GM18508 (cell line): Measurements from ENCODE around the gene TTC28.
"Not testable (repeated sequence)": the region's sequence is repeated elsewhere in the genome, so short reads cannot be mapped to it uniquely, and the experiment has no call there.

ENCODE experiments used
- ATAC-seq: cut with Tn5 transposase; IDR thresholded peaks from one replicate; pipeline ENCODE4 v1.9.1; 2021; ENCODE audit warnings: moderate number of reproducible peaks; ENCODE audit not compliant: insufficient read depth, unreplicated experiment

TTC28 gene

DNA sequence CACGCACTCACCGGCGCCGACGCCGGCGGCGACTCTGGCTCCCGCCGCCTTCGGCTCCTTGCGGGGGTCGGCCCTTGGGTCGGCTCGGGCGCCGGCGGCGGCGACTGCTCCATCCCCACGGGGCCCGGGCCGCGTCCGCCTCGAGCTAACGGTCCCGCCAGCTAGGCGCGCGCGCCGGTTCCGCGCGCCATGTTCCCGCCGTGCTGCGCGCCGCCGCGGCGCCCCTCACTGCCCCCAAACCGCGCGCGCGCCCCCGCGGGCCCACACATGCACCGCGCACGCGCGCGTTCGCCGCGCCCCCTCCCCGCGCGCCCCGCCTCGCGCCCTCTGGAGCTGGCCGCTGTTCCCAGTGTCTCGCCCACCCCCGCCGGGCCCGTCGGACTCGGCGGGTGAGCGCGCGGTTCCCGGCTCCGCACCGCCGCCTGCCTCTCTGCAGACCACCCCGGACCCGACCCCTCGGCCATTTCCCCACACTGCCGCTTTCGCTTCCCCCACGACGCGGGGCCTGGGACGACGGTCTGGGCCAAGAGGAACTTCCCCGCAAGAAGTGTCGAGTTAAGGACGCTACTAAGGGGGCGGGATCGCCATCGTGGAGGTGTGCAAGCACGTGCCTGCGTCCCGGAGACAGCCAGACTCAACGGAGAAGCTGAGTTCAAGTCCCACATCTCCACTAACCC is at the start of gene TTC28:
Gene TTC28, minus strand, starts transcription at position 230 of the 677 bp plus-strand sequence. Its CDS starts 117 bp downstream, at position 113.
- not testable (repeated sequence) for ATAC-seq

DNA sequence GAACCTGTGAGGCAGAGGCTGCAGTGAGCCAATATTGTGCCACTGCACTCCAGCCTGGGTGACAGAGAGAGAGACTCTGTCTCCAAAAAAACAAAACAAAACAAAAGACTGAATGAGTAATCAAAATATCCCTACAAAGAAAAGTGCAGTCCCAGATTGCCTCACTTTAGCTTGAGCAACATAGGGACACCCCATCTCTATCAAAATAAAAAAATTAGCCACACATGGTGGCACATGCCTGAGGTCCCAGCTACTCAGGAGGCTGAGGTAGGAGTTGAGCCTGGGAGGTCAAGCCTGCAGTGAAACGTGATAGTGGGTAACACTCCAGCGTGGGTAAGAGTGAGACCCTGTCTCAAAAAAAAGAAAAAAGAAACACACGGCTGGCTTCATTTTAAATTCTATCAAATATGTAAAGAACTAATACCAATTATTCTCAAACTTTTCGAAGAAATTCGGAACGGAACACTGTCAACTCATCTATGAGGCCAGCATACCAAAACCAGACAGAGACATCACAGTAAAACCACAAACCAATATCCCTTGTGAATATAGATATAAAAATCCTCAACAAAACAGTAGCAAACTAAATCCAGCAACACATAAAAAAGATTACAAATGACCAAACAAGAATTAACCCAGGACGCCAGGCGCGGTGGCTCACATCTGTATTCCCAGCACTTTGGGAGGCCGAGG is 49.1 kb upstream of the TTC28 start:
- ATAC-seq, result no peak

DNA sequence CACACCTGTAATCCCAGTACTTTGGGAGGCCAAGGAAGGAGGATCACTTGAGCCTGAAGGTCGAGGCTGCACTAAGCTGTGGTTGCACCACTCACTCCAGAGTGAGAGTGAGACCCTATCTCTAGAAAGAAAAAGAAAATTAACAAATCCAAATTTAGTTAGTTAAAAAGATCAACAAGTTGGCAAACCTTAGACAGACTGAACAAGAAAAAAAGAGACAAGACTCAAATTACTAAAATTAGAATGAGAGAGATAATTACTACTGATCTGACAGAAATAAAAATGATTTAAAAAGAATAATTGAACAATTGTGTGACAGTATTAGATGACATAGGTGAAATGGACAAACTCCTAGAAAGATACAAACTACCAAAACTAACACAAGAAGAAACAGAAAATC is 48.4 kb upstream of the TTC28 start:
- no peak for ATAC-seq

DNA sequence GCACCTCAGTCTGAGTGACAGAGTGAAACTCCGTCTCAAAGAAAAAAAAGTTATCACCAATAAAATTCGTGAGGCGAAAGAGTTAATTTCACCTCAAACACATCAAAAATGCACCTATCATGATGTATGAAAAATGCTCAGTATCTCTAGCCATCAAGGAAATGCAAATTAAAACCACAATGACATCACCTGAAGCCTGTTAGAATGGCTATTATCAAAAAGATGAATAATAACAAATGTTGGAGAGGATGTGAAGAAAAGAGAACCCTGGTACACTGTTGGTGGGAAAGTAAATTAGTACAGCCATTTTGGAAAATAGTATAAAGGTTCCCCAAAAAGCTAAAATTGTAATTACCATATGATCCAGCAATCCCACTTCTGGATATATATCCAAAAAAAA is 38.4 kb upstream of the TTC28 start:
- ATAC-seq, result no peak

DNA sequence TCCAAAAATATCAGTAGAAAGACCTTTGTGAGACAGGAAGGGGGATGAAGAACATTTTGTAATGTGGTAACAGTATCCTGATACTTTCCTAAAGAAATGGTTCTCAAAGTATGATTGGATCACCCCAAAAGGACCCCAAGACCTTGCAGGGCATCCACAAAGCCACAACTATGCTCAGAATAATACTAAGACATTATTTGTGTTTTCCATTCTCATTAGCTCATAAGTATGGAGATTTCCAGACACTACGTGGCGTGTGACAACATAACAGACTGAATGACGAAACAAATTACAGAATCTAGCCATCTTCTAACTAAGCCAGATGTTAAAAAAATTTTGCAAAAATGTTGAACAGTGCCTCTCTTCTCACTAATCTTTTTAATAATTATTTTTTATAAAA is 37.0 kb upstream of the TTC28 start:
- no peak for ATAC-seq

DNA sequence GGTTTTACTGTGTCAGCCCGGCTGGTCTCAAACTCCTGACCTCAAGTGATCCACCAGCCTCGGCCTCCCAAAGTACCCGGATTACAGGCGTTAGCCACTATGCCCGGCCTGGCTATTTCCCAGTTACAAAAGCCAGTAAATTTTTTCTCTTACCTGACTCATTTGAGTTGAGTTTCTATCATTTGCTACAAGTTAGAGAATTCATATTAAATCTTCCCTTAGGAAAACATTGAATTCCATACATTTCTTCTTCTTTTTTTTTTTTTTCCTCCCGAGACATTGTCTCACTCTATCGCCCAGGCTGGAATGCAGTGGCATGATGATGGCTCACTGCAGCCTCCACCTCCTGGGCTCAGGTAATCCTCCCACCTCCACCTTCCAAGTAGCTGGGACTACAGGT is 36.0 kb upstream of the TTC28 start:
- no peak for ATAC-seq

DNA sequence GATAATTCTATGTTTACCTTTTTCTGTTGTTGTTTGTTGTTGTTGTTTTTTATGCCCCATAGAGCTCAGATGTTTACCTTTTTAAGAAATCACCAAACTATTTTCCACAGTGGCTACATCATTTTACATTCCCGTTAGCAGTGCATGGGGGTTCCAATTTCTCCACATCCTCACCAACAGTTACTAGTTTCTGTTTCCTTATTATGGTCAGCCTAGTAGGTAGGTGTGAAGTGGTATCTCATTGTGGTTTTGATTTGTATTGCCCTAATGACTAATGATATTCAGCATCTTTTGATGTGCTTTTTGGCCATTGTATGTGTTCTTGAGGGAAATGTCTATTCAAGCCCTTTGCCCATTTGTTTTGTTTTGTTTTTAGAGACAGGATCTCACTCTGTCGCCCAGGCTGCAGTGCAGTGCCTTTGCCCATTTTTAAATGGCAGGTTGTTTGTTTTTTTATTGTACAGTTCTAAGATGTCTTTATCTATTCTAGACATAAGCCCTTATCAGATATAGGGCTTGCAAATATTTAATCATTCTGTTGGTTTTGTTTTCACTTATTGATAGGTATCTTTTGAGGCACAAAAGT is 34.5 kb upstream of the TTC28 start:
- no peak for ATAC-seq

DNA sequence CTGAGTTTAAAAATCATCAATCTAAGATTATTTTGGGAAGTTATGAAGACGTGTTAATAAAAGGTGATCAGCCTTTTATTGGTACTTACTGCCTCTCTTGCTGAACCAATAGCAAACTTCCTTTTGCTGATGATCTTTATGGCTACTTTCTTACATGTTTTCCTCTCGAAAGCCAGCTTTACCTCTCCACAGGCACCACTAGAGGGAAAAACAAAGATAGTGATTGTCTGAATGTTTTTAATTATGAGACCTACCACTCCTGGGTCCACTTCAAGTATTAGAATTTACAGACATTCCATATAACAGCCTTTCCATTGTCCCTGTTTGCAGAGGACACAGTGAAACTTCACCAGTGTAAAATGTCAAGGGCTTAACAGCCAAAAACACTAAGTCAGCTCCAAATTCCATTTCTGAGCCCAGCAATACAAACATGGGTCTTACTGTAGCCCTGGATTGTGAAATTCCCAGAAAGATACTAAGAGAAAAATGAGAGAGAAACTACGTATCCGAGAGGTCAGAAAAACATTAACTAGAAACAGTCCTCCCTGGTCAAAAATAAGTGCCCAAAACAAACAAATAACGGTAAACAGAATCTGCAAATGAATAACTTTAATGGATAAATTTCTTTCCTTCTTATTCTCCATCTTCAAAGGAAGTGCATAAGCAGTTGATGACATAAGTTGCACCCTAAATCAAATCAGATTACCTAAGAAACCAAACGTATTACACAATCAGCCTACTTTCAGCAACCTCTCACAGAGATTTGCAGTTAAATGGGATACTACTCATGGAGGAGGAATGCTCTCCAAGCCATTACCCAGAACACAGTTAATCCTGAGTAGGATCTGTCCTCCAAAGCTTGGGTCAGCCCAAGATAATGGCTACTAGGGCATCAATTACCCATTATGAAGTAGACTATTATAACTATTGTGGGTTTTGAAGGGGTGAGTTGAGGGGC is 32.5 kb upstream of the TTC28 start:
- no peak for ATAC-seq

DNA sequence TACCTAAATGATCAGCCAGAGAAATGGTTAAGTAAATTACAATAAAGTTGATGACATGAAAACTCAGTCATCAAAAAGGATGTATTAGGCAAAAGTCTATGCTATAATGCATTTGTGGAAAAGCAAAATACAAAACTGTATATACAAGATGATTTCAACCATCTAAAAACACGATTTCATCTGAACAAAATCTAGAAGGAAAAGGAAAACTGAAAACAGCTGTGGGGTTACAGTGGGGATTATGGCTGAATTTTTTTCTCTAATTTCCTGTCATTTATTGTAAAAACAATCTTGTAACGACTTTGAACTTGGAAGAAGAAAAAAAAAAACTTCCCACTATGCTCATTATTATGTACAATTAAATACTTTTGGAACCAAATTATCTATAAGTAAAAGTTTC is 31.7 kb upstream of the TTC28 start:
- ATAC-seq, result no peak

DNA sequence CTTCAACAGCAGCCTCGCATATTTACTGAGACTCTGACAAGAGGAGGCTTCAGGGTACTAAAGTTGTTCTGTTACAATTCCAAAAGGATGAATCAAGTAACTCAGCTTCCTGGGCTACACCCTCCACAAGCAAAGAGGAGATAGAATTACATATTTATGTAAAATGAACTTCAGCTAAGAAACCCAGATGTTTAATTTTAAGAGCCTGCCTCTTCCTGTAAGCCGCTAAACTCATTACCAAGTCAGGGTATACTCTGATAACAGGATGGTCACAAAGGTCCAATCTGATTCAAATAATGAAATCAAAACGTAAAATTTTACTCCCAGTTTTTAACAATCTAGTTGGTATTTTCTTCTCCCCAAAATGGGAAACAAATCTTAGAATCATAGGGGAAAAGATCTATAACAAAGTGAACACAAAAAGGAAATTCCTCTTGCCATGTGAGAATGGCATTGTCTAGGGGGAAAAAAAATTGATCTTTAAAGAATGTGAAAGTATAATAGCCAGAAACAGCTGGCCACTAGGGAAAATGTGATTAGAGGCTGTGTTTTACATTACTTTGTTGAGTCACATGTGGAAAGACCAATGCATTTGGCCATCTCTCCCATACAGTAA is 31.0 kb upstream of the TTC28 start:
- ATAC-seq, result no peak

DNA sequence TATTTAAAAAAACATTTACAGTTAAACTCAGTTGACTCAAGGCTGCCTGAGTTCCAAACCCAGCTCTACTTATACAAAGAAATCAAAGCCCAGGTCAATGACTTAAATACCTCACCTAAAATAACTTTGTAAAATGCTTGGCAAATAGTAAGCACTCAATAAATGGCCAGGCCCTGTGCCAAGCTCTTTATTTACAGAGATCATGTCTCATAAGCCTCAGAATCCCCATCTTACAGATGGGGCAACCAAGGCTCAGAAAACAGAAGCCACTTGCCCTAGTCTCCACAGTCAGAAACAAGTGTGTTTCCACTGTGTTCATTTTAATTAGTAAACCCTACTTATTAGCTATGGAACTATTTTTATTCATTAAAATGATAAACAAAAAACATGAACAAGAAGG is 30.5 kb upstream of the TTC28 start:
- ATAC-seq, result no peak

DNA sequence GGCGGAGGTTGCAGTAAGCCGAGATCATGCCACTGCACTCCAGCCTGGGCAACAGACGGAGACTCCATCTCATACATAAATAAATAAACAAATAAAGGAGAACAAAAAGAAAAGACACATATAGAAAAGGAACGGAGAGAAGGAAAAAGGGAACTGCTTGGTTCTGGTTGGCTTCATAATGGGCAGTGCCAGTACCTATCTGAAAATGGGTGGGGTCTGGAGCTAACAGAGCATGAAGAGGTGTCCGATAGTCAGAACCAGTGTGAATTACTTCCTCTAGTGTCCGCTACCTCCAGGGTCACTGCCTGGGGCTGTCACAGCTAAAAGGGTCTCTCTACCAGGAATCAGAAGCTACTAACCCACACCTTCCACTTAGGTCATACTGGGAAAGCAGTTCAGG is 27.2 kb upstream of the TTC28 start:
- ATAC-seq, result no peak

DNA sequence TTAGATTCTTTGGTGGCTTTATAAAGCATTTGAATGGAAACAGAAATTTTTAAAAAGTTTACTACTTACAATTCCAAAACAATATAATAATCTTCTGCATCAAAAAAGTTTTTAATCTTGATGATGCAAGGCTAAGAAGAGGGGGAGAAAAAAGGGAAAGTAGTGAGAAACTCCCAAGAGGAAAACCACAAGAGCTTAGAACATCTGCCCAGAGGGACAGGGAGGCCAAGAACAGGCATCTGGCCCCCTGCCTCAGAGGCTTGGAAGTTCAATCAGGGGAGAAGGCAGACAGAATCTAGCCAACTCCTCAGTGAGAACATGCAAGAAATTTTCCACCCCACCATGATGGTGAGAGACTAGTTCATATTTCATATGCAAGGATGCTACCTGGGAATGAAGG is 23.8 kb upstream of the TTC28 start:
- no peak for ATAC-seq

DNA sequence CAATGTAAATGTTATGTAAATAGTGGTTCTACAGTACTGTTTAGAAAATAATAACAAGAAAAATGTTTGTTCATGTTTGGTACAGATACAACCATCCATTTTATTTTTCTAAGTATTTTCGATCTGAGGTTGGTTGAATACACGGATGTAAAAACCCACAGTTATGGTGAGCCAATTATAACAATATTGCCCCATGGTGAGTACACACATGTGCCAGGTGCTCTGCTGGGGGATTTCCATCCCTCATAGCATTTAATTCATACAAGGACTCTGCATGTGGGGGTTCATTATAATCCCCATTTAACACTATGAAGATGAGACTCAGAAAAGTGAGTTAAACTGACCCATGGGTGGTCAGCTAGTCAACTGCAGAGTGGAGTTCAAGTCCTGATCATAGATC is 23.3 kb upstream of the TTC28 start:
- ATAC-seq, result no peak

DNA sequence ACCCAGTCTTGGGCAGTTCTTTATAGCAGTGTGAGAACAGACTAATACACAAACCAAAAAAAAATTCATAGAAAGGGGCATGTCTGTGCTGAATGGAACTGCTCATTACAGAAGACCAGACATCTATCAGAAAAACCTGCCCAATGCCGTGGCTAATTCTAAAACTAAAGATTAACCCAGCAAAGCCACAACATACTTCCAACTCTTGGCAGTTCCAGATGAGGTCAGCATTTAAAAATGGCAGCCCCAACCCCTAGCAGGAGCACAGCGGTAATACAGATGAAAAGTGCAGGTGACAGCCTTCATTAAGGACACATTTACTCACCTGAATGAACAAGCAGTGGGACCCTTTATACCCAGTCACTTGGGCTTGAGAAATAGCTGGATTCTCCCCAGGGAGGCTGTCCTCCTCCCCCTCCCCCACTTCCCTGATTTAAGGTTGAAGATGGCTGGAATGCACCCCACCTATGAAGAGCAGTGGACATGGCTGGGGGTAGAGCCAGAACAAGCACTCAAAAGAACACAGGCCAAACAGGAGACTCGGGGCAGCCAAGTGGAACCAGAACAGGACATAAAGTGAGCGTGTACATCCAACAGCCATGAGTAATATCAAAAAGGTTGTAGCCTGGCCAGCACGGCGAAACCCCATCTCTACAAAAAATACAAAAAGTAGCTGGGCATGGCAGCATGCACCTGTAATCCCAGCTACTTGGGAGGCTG is 13.6 kb upstream of the TTC28 start:
- ATAC-seq, result not testable (repeated sequence)

DNA sequence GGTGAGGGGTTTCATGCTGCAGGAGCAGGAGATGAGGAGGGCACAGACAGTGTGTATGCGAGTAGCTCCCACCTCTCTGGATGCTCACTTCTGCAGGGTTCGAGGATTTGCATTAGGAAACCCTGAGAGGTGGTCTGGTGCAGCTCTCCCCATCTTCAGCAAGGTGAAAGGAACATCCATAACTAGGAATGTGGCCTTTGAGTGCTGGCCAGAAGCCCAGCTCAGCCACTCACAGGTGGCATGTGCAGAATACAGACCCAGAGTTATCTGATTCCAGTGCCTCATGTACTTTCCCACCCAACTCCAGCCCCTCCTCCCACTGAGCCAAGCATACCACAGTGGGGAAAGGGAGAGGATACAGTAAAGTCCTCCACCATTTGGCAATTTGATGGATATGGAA is 10.2 kb upstream of the TTC28 start:
- ATAC-seq, result not testable (repeated sequence)

DNA sequence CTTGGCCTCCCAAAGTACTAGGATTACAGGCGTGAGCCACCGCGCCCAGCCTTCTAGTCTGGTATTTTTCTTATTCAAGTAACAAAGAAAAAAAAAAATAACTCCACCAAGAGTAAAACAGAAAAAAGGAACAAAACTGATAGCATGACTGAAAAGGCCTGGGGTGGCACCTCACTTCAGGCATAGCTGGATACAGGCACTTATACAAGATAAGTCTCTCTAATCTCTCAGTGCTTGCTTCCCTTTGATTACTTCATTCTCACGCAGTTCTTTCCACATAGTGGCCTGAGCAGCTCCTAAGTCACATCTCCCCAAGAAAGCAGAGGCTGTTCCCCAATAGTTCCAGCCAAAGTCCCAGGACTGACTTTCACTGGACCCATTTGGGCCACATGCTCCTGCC is 3.3 kb upstream of the TTC28 start:
- not testable (repeated sequence) for ATAC-seq

DNA sequence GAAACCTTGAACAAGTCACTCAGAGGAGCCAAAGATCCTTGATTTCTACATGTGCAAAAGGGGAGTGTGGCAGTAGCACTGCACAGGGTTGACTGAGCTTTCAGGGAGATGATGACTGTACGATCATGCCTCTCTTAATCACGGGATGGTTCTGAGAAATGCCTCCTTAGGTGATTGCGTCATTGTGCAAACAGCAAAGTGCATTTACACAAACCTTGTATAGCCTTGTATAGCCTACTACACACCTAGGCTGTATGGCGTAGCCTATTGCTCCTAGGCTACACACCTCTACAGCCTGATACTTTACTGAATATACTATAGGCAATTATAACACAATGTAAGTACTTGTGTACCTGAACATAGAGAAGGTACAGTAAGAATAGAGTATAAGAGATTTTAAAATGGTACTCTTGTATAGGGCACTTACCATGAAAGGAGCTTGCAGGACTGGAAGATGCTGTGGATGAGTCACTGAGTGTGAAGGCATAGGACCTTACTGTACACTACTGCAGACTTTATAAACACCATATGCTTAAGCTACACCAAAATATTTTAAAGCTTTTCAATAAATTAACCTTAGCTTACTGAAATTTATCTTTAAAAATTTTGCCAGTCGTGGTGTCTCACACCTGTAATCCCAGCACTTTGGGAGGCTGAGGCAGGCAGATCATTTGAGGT is 1.3 kb upstream of the TTC28 start:
- not testable (repeated sequence) for ATAC-seq
